ENCODE data around the gene RAB7B.

GRCh38 chr1:206048582-206048981 lies 45.4 kb upstream of the RAB7B start:
- TF ChIP-seq CTCF (IDR thresholded peaks at IDR 0.05) (no peak), POLR2A (IDR thresholded peaks at IDR 0.05) (no peak), POLR2AphosphoS5 (IDR thresholded peaks at IDR 0.05) (no peak)
